Psoas muscle (tissue), 8 donors: Measurements from ENCODE around the gene WDR1. TPM values are rescaled to one million over a fixed set of nuclear protein-coding genes. Genes with fewer than 3 reads are reported as not detected.

Experiments
- ATAC-seq, 4 donors: fragments of 200-7000 bp; cut with Tn5 transposase; one replicate each; pipeline ENCODE4 v1.9.1; 2020; ENCODE audit warnings: moderate library complexity in 3 of 4, mild to moderate bottlenecking in 2 of 4
- DNase-seq, 2 donors: peaks; one replicate each; pipeline ENCODE4 v3.0.0-alpha.2; 2020
- H3K27ac ChIP-seq: fragments of 200-600 bp; one replicate; pipeline ENCODE4 v1.8.0; 2022
- H3K27me3 ChIP-seq, 3 donors: fragments of 200-600 bp in 1 of 3; one replicate each; pipeline versions ENCODE4 v1.6.1 to v1.8.0; 2013 to 2022; ENCODE audit warnings: low read length in 2 of 3, mild to moderate bottlenecking in 2 of 3, moderate library complexity in 1 of 3; ENCODE audit not compliant: insufficient read depth in 3 of 3
- H3K36me3 ChIP-seq, 2 donors: fragments of 200-600 bp in 1 of 2; one replicate each; pipeline versions ENCODE4 v1.6.1 to v1.8.0; 2013 to 2022; ENCODE audit warnings: low read depth in 1 of 2, mild to moderate bottlenecking in 1 of 2, moderate library complexity in 1 of 2; ENCODE audit not compliant: insufficient read depth in 1 of 2
- H3K4me1 ChIP-seq: fragments of 200-600 bp; one replicate; pipeline ENCODE4 v1.8.0; 2022
- H3K4me3 ChIP-seq: fragments of 200-600 bp; one replicate; pipeline ENCODE4 v1.8.0; 2022; ENCODE audit warnings: mild to moderate bottlenecking
- H3K9me3 ChIP-seq: fragments of 200-600 bp; one replicate; pipeline ENCODE4 v1.8.0; 2022
- CTCF ChIP-seq: fragments of 200-600 bp; IDR thresholded peaks from one replicate; pipeline ENCODE4 v1.8.0; 2022; ENCODE audit warnings: antibody characterized with exemption
- WGBS, 3 donors: extraction: QIAGEN DNeasy Blood & Tissue Kit; methylation state at CpG; one replicate each; pipeline versions ENCODE4 v1.1.6 to v1.1.7; 2013; 5-methylcytosine and 5-hydroxymethylcytosine counted together
- intact Hi-C, 2 donors: fragments of 100-400 bp; cut with DNase I; formaldehyde crosslinking; loops; one replicate each; pipeline versions ENCODE4 v1.11.0 to v1.14.2; 2022
- polyA plus RNA-seq, 3 donors: library from polyadenylated mRNA; stranded (reverse); fragments of 200-250 nt; gene quantifications; one replicate each; pipeline ENCODE4 v1.2.3, GENCODE V29; 2013
- total RNA-seq, 4 donors: library from RNA; stranded (reverse); fragmentation: NEBNext Ultra II Directional in 2 of 4; extraction: Animal tissue kit (Norgen Biotek cat#: 25700) in 2 of 4; gene quantifications; one replicate each; pipeline versions ENCODE4 v1.2.1 to v1.2.4, GENCODE V29; 2021 to 2023
- donor health status: healthy with polysubstance abuse.
- donor health status: DM: no; HTN: no; CAD: no; lungs with moderate emphysema.
- donor health status: Bipolar disorder and iron deficiency.
- donor health status: healthy.
- donor health status: DM: yes; HTN: yes; CAD: no.
- donor health status: DM: no; HTN: no; CAD: no.
- donor health status: DM: no; HTN: no; CAD: no.
- donor health status: DM: yes; HTN: yes; CAD: no.

Gene WDR1
- total and polyA plus RNA-seq, 7 donors, result 55.6 to 273 (median 106) TPM

GRCh38 chr4:10151182-10151581 is 34.6 kb upstream of the WDR1 start:
- H3K27ac ChIP-seq, result no peak overlapping the region
- ATAC-seq (no peak), DNase-seq (no peak)
- 86 to 91% (median 90%) methylated on average over 5 of the region's 5 CpGs for WGBS, 3 donors
- no peak overlapping the region for H3K4me3 ChIP-seq
- H3K27me3 ChIP-seq, result no peaks in the 10 kb centered on the region
- no peaks in the 10 kb centered on the region for H3K9me3 ChIP-seq
- TF ChIP-seq CTCF, result no peak
- intact Hi-C loops, result loop anchor here in 1 of 2 donors (10.0 kb wide), 1 partner anchor 386 kb away; no protein-coding TSS in a partner anchor
- H3K4me1 ChIP-seq, result no peaks in the 10 kb centered on the region
- H3K36me3 ChIP-seq, result no peaks in the 10 kb centered on the region

GRCh38 chr4:10144966-10145365 is 28.4 kb upstream of the WDR1 start:
- intact Hi-C loops, result no loop called here
- no peaks in the 10 kb centered on the region for H3K4me1 ChIP-seq
- no peak for TF ChIP-seq CTCF
- ATAC-seq, result no peak
- no peaks in the 10 kb centered on the region for H3K27me3 ChIP-seq
- H3K36me3 ChIP-seq, result no peaks in the 10 kb centered on the region
- H3K27ac ChIP-seq, result no peak overlapping the region
- DNase-seq, result no peak
- no peaks in the 10 kb centered on the region for H3K9me3 ChIP-seq
- WGBS, 3 donors, result 75 to 79% (median 76%) methylated on average over 4 of the region's 4 CpGs
- no peak overlapping the region for H3K4me3 ChIP-seq

GRCh38 chr4:10144479-10144878 is 27.9 kb upstream of the WDR1 start:
- ATAC-seq (no peak), DNase-seq (no peak)
- H3K4me1 ChIP-seq, result no peaks in the 10 kb centered on the region
- no peaks in the 10 kb centered on the region for H3K27me3 ChIP-seq
- H3K9me3 ChIP-seq, result no peaks in the 10 kb centered on the region
- no peak overlapping the region for H3K4me3 ChIP-seq
- intact Hi-C loops, result no loop called here
- H3K27ac ChIP-seq, result no peak overlapping the region
- H3K36me3 ChIP-seq, result no peaks in the 10 kb centered on the region
- no peak for TF ChIP-seq CTCF

- no peaks in the 10 kb centered on the region for H3K27me3 ChIP-seq
- WGBS, 3 donors, result 77 to 83% (median 80%) methylated on average over 6 of the region's 6 CpGs
Measured at GRCh38 chr4:10143171-10143570, 26.6 kb upstream of the WDR1 start.

More at GRCh38 chr4:10143171-10143570, 26.6 kb upstream of the WDR1 start:
- Histone ChIP-seq H3K9me3 (no peaks in the 10 kb centered on the region), H3K4me1 (no peaks in the 10 kb centered on the region), H3K4me3 (no peak overlapping the region), H3K36me3 (no peaks in the 10 kb centered on the region), H3K27ac (no peak overlapping the region)
- intact Hi-C loops, result no loop called here
- DNase-seq (no peak), ATAC-seq (no peak)
- no peak for TF ChIP-seq CTCF
